Ovary (tissue), 9 donors: ENCODE results near the gene USH2A. TPM values are rescaled to one million over a fixed set of nuclear protein-coding genes. Genes with fewer than 3 reads are reported as not detected.

Source experiments
- DNase-seq, 5 donors: peaks; one replicate each; pipeline ENCODE4 v3.0.0-alpha.2; 2019 to 2020
- H3K27ac ChIP-seq, 2 donors: fragments of 200-600 bp; one replicate each; pipeline versions ENCODE4 v1.5.1 to v1.8.0; 2019 to 2022
- H3K27me3 ChIP-seq: fragments of 200-600 bp; one replicate; pipeline ENCODE4 v1.8.0; 2022
- H3K36me3 ChIP-seq: fragments of 200-600 bp; sonication (generic); one replicate; pipeline ENCODE4 v1.5.1; 2019
- H3K4me1 ChIP-seq: one replicate; pipeline ENCODE4 v1.8.1; 2013; ENCODE audit warnings: mild to moderate bottlenecking, moderate library complexity; ENCODE audit not compliant: insufficient read depth
- H3K4me3 ChIP-seq: fragments of 200-600 bp; sonication (generic); one replicate; pipeline ENCODE4 v1.5.1; 2017
- H3K9me3 ChIP-seq, 2 donors: fragments of 200-600 bp in 1 of 2; sonication (generic) in 1 of 2; one replicate each; pipeline versions ENCODE4 v1.5.1 to v1.8.1; 2013 to 2019; ENCODE audit warnings: mild to moderate bottlenecking in 1 of 2, moderate library complexity in 1 of 2
- CTCF ChIP-seq, 3 donors: fragments of 450-650 bp in 2 of 3; fragments of 200-600 bp in 1 of 3; IDR thresholded peaks; one replicate each; pipeline versions ENCODE4 v1.5.1 to v1.8.0; 2016 to 2022; ENCODE audit warnings: antibody characterized with exemption in 3 of 3, mild to moderate bottlenecking in 1 of 3
- EP300 ChIP-seq: sonication (generic); formaldehyde crosslinking; IDR thresholded peaks from one replicate; pipeline ENCODE4 v1.6.1; 2017; ENCODE audit warnings: antibody characterized with exemption
- POLR2A ChIP-seq: fragments of 450-650 bp; IDR thresholded peaks from one replicate; pipeline ENCODE4 v1.6.1; 2017; ENCODE audit warnings: antibody characterized with exemption, mild to moderate bottlenecking, moderate library complexity
- WGBS, 3 donors: extraction: QIAGEN DNeasy Blood & Tissue Kit in 1 of 3; methylation state at CpG; one replicate each; pipeline versions ENCODE4 v1.1.5 to v1.1.7; 2013 to 2017; 5-methylcytosine and 5-hydroxymethylcytosine counted together
- intact Hi-C, 4 donors: fragments of 100-400 bp; cut with DNase I; formaldehyde crosslinking; loops; one replicate each; pipeline versions ENCODE4 v1.11.0 to v1.15.1; 2022 to 2023
- polyA plus RNA-seq, 2 donors: library from polyadenylated mRNA; stranded (reverse); fragments of 200-250 nt in 1 of 2; fragments of 350-450 nt in 1 of 2; fragmentation: Illumina TruSeq in 1 of 2; extraction: RNeasy Lipid Tissue Mini Kit (QIAGEN cat#74804) in 1 of 2; gene quantifications; one replicate each; pipeline ENCODE4 v1.2.3, GENCODE V29; 2013 to 2014
- total RNA-seq, 7 donors: library from RNA; depleted of rRNA in 2 of 7; stranded (reverse); fragments of >200 nt in 2 of 7; fragmentation: NEBNext Ultra II Directional in 3 of 7; extraction: Animal tissue kit (Norgen Biotek cat#: 25700) in 3 of 7; gene quantifications; one replicate each; pipeline versions ENCODE4 v1.1.0 to v1.2.4, GENCODE V29; 2016 to 2023
- donor health status: DM: no; HTN: no; CAD: no; lungs with moderate emphysema.
- donor health status: DM: no; HTN: no; CAD: no.
- donor health status: Bipolar disorder and iron deficiency.
- donor health status: DM: yes; HTN: yes; CAD: no.
- donor health status: DM: no; HTN: no; CAD: no.
- donor health status: DM: yes; HTN: yes; CAD: no.

Gene USH2A
- total and polyA plus RNA-seq, 9 donors = 0.01 to 0.11 TPM; not detected in 7

DNA sequence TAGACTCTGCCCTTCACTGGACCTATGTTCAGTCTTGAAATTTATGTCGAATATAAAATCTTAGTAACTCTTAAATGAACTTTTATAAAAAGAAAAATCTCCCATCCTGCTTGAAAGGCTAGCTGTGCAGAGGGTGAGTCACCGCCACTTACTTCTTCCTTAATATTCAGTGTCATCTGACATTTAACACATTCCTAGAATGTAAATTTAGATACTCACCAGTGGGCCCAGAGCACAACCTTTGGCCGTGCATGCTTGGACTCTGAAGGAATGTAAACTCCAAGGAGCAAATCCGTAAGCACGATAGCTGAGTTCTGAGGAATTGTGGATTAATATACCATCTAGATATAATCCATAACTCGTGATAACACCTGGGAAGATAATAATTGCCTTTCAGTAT, 452.8 kb downstream of the USH2A start:
- H3K9me3 ChIP-seq = no peaks in the 10 kb centered on the region
- 39 to 66% (median 40%) methylated on average over 6 of the region's 6 CpGs for WGBS, 3 donors
- H3K27me3 ChIP-seq = no peaks in the 10 kb centered on the region
- no peak overlapping the region for H3K4me3 ChIP-seq
- no peak overlapping the region for H3K27ac ChIP-seq
- TF ChIP-seq EP300 (no peak), CTCF (IDR thresholded peaks at IDR 0.05) (no peak), POLR2A (no peak)
- no peaks in the 10 kb centered on the region for H3K36me3 ChIP-seq
- no peaks in the 10 kb centered on the region for H3K4me1 ChIP-seq
- intact Hi-C loops = no loop called here
- no peak for DNase-seq

DNA sequence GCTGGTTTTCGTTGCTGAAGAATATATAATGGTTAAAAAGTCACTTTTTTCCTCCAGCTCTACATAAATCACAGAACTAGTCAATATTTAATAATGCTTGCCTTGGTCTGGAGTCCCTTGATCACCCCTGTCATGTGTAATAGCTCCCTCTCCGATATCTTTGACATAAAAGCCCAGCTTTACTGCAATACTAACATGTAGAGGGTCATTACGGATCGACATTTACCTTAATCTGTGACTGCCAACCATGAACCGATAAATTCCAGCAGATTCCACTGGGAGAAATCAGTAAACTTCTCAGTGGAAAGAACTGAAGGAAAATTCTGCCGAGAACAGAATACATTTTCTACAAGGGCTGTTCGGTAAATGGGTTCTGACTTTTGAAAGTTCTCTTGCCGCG, 459.6 kb downstream of the USH2A start:
- H3K27ac ChIP-seq = no peak overlapping the region
- H3K27me3 ChIP-seq = no peaks in the 10 kb centered on the region
- TF ChIP-seq EP300 (no peak), POLR2A (no peak), CTCF (IDR thresholded peaks at IDR 0.05) (no peak)
- no peak overlapping the region for H3K4me3 ChIP-seq
- no peaks in the 10 kb centered on the region for H3K36me3 ChIP-seq
- intact Hi-C loops = no loop called here
- WGBS, 3 donors = 78 to 82% (median 79%) methylated on average over 9 of the region's 9 CpGs
- H3K4me1 ChIP-seq = no peaks in the 10 kb centered on the region
- no peaks in the 10 kb centered on the region for H3K9me3 ChIP-seq
- DNase-seq = no peak

GRCh38 chr1:215963040-215963439, 460.2 kb downstream of the USH2A start:
- Histone ChIP-seq H3K4me3 (no peak overlapping the region), H3K27me3 (no peaks in the 10 kb centered on the region), H3K9me3 (no peaks in the 10 kb centered on the region), H3K27ac (no peak overlapping the region), H3K4me1 (no peaks in the 10 kb centered on the region), H3K36me3 (no peaks in the 10 kb centered on the region)
- intact Hi-C loops = no loop called here
- no peak for DNase-seq
- 28 to 35% (median 31%) methylated on average over 1 of the region's 1 CpG for WGBS, 3 donors
- no peak for TF ChIP-seq POLR2A
- no peak for TF ChIP-seq EP300
- TF ChIP-seq CTCF (IDR thresholded peaks at IDR 0.05) = no peak

GRCh38 chr1:215958841-215959240, 464.4 kb downstream of the USH2A start:
- no peak for TF ChIP-seq CTCF (IDR thresholded peaks at IDR 0.05)
- no peak for TF ChIP-seq POLR2A
- no peak for TF ChIP-seq EP300
- Histone ChIP-seq H3K9me3 (no peaks in the 10 kb centered on the region), H3K27me3 (no peaks in the 10 kb centered on the region), H3K4me3 (no peak overlapping the region), H3K4me1 (no peaks in the 10 kb centered on the region), H3K36me3 (no peaks in the 10 kb centered on the region), H3K27ac (no peak overlapping the region)
- intact Hi-C loops = no loop called here
- no peak for DNase-seq
- 23 to 39% (median 23%) methylated on average over 1 of the region's 1 CpG for WGBS, 3 donors

DNA sequence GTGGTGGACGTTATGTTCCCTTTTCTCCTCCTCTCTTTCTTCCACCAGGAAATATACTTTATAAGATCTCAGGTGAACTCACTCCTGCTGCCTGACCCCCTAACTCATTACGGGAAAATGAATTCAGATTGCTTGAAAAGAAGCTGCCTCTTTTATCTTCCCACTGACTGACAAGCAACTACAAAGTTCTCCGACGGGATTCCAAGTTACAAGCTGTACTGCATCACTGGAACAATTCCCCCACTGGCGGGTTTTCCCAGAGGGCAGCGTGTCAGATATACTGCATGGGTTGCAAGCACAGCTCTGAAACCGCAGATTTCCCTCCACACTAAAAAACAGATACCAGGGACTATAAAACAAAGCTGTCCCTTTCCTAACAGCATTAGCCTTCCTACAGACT, 465.6 kb downstream of the USH2A start:
- no peak for DNase-seq
- 2 to 3% (median 3%) methylated on average over 7 of the region's 7 CpGs for WGBS, 3 donors
- intact Hi-C loops = no loop called here
- TF ChIP-seq EP300 = no peak
- no peak for TF ChIP-seq CTCF (IDR thresholded peaks at IDR 0.05)
- TF ChIP-seq POLR2A = no peak
- H3K36me3 ChIP-seq = no peaks in the 10 kb centered on the region
- no peaks in the 10 kb centered on the region for H3K9me3 ChIP-seq
- H3K4me3 ChIP-seq = no peak overlapping the region
- H3K27ac ChIP-seq = no peak overlapping the region
- H3K27me3 ChIP-seq = no peaks in the 10 kb centered on the region
- H3K4me1 ChIP-seq = no peaks in the 10 kb centered on the region
